ENCODE measurements around the gene WNT7A. TPM values are rescaled to one million over a fixed set of nuclear protein-coding genes. Genes with fewer than 3 reads are reported as not detected.

Gene WNT7A
- total RNA-seq, 1 donor from 2014 or later = not detected

DNA sequence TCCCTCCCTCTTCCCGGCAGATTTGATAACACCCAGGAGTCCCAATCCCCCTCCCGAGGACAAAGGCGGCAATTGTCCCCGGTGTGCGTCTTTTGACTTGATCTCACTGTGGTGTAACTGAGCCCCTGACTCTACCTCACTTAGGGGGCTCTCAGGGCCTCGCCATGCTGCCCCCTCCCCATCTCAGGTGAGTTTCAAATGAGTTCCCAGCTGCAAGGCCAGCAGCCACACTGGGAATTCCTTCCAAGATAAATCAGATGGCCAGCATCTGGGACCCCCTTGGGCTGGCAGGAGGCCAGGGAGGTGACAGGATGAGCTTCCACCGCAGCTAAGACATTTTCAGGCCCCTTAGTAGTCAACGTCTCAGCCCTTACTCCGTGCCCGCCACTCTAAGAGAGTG lies 35.0 kb downstream of the WNT7A start:
- no peak for DNase-seq (ENCODE audit: low spot score in 2 of 2)
- no peak for TF ChIP-seq CTCF (IDR thresholded peaks at IDR 0.05)
- H3K4me1 ChIP-seq = no peaks in the 10 kb centered on the region
- no peak overlapping the region for H3K4me3 ChIP-seq
- no peaks in the 10 kb centered on the region for H3K36me3 ChIP-seq
- H3K27me3 ChIP-seq = no peaks in the 10 kb centered on the region
- intact Hi-C loops (cut with DNase I) = no loop called here
- no peak overlapping the region for H3K27ac ChIP-seq
- no peaks in the 10 kb centered on the region for H3K9me3 ChIP-seq

DNA sequence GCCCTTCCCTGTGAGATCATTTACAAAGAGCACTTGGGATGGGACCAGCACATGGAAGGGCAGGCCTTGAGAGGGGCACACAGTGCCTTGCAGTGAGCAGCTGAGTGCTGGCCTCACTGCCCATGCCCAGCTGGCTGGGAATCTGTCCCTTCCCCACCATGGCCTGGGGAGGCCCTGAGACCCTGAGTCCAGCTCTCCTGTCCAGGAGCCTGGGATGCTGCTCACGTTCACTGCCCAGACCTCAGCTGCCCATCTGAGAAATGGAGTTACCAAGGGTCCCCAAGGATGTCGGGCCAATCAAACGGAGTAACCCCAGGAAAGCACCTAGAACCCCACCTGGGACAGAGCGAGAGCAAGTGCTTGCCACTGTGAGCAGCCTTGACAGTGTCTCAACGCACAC lies 35.6 kb downstream of the WNT7A start:
- no peak for TF ChIP-seq CTCF (IDR thresholded peaks at IDR 0.05)
- Histone ChIP-seq H3K27ac (no peak overlapping the region), H3K27me3 (no peaks in the 10 kb centered on the region), H3K4me3 (no peak overlapping the region), H3K4me1 (no peaks in the 10 kb centered on the region), H3K36me3 (no peaks in the 10 kb centered on the region), H3K9me3 (no peaks in the 10 kb centered on the region)
- intact Hi-C loops (cut with DNase I) = no loop called here
- no peak for DNase-seq (ENCODE audit: low spot score in 2 of 2)

- intact Hi-C loops (cut with DNase I) = no loop called here
- TF ChIP-seq CTCF (IDR thresholded peaks at IDR 0.05) = no peak
- H3K36me3 ChIP-seq = no peaks in the 10 kb centered on the region
- H3K4me3 ChIP-seq = no peak overlapping the region
- H3K4me1 ChIP-seq = no peaks in the 10 kb centered on the region
- no peak for DNase-seq (ENCODE audit: low spot score in 2 of 2)
- no peaks in the 10 kb centered on the region for H3K27me3 ChIP-seq
- no peaks in the 10 kb centered on the region for H3K9me3 ChIP-seq
- H3K27ac ChIP-seq = no peak overlapping the region
Observed at GRCh38 chr3:13843351-13843750, 36.5 kb downstream of the WNT7A start.

DNA sequence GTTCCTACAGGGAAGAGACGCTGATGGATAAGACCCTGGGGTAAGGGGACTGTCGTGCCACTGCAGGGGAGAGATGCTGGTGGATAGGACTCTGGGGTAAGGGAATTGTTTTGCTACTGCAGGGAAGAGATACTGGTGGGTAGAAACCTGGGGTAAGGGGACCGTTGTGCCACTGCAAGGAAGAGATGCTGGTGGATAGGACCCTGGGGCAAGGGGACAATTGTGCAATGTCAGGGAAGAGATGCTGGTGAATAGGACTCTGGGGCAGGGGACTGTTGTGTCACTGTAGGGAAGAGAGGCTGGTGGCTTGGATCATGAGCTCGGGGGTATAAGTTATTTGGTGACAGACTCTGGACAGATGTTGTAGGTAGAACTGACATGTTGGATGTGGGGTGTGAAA lies 37.6 kb downstream of the WNT7A start:
- H3K4me3 ChIP-seq = no peak overlapping the region
- H3K27me3 ChIP-seq = no peaks in the 10 kb centered on the region
- intact Hi-C loops (cut with DNase I) = no loop called here
- no peak overlapping the region for H3K27ac ChIP-seq
- H3K9me3 ChIP-seq = no peaks in the 10 kb centered on the region
- TF ChIP-seq CTCF (IDR thresholded peaks at IDR 0.05) = no peak
- no peaks in the 10 kb centered on the region for H3K36me3 ChIP-seq
- H3K4me1 ChIP-seq = no peaks in the 10 kb centered on the region
- DNase-seq (ENCODE audit: low spot score in 2 of 2) = no peak

- no peaks in the 10 kb centered on the region for H3K9me3 ChIP-seq
- TF ChIP-seq CTCF (IDR thresholded peaks at IDR 0.05) = no peak
- DNase-seq (ENCODE audit: low spot score in 2 of 2) = no peak
- H3K36me3 ChIP-seq = no peaks in the 10 kb centered on the region
- H3K27me3 ChIP-seq = no peaks in the 10 kb centered on the region
- no peak overlapping the region for H3K4me3 ChIP-seq
- no peak overlapping the region for H3K27ac ChIP-seq
- H3K4me1 ChIP-seq = no peaks in the 10 kb centered on the region
- intact Hi-C loops (cut with DNase I) = no loop called here
Observed at GRCh38 chr3:13841826-13842225, 38.0 kb downstream of the WNT7A start.

DNA sequence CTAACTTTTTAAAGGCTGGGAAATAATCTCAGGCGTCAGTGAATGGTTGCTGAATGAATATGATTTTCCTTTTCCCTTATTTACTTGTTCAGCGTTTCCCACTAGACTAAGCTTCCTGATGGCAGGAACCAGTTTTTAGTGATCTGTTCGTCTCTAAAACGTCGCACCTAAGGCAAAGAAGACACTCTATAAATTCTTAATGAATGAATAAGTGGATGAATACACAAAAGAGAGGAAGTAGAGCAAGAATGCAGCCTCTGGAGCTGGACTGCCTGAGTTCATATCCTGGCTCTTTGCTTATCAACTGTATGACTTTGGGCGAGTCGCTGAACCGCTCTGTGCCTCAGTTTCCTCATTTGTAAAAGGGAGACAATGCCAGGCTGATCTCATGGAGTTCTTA lies 38.7 kb downstream of the WNT7A start:
- no peak overlapping the region for H3K4me3 ChIP-seq
- no peaks in the 10 kb centered on the region for H3K9me3 ChIP-seq
- no peaks in the 10 kb centered on the region for H3K36me3 ChIP-seq
- DNase-seq (ENCODE audit: low spot score in 2 of 2) = no peak
- TF ChIP-seq CTCF (IDR thresholded peaks at IDR 0.05) = no peak
- no peak overlapping the region for H3K27ac ChIP-seq
- H3K27me3 ChIP-seq = no peaks in the 10 kb centered on the region
- H3K4me1 ChIP-seq = no peaks in the 10 kb centered on the region
- intact Hi-C loops (cut with DNase I) = no loop called here
